Endodermal cell (in vitro differentiated cells): ENCODE measurements around the gene PLCG2. TPM values are rescaled to one million over a fixed set of nuclear protein-coding genes. Genes with fewer than 3 reads are reported as not detected.

Experiments used
- DNase-seq: peaks from one replicate; pipeline ENCODE4 v3.0.0-alpha.2; 2017
- H3K27ac ChIP-seq: 2 replicates; pipeline ENCODE4 v1.5.1; 2013; ENCODE audit warnings: mild to moderate bottlenecking, low read depth, low read length, moderate library complexity
- H3K27me3 ChIP-seq: 2 replicates; pipeline ENCODE4 v1.6.1; 2013; ENCODE audit warnings: mild to moderate bottlenecking, low read length, moderate library complexity; ENCODE audit not compliant: insufficient read depth, control insufficient read depth, poor library complexity, severe bottlenecking
- H3K36me3 ChIP-seq: 2 replicates; pipeline ENCODE4 v1.7.0; 2013; ENCODE audit warnings: mild to moderate bottlenecking, low read length, moderate library complexity; ENCODE audit not compliant: control insufficient read depth, insufficient read depth
- H3K4me1 ChIP-seq: one replicate; pipeline ENCODE4 v1.7.0; 2013; ENCODE audit warnings: low read length; ENCODE audit not compliant: control insufficient read depth, insufficient read depth
- H3K4me3 ChIP-seq: 2 replicates; pipeline ENCODE4 v1.5.1; 2013; ENCODE audit warnings: mild to moderate bottlenecking, low read length, moderate library complexity
- H3K9ac ChIP-seq: 2 replicates; pipeline ENCODE4 v1.6.1; 2013; ENCODE audit warnings: mild to moderate bottlenecking, low read length, moderate library complexity; ENCODE audit not compliant: poor library complexity, severe bottlenecking; ENCODE audit errors: extremely low read depth
- H3K9me3 ChIP-seq: 2 replicates; pipeline ENCODE4 v1.6.1; 2013; ENCODE audit warnings: mild to moderate bottlenecking, low read length, moderate library complexity; ENCODE audit not compliant: control insufficient read depth
- H3K27ac Mint-ChIP-seq: 2 replicates; pipeline ENCODE4 v1.8.0; 2020; ENCODE audit warnings: mixed read lengths
- H3K27me3 Mint-ChIP-seq: 2 replicates; pipeline ENCODE4 v1.8.0; 2021; ENCODE audit warnings: mild to moderate bottlenecking, mixed read lengths; ENCODE audit not compliant: insufficient read depth
- H3K36me3 Mint-ChIP-seq: 2 replicates; pipeline ENCODE4 v1.8.0; 2020; ENCODE audit warnings: low read depth, mixed read lengths
- H3K4me1 Mint-ChIP-seq: 2 replicates; pipeline ENCODE4 v1.8.0; 2020; ENCODE audit warnings: mixed read lengths
- H3K4me3 Mint-ChIP-seq: 2 replicates; pipeline ENCODE4 v1.8.0; 2020; ENCODE audit warnings: mild to moderate bottlenecking, moderate library complexity, mixed read lengths
- H3K9me3 Mint-ChIP-seq: 2 replicates; pipeline ENCODE4 v1.8.0; 2020; ENCODE audit warnings: mild to moderate bottlenecking, mixed read lengths
- WGBS, 2 experiments: methylation state at CpG; one replicate each; pipeline versions ENCODE4 v1.1.5 to v1.1.7; 2013; ENCODE audit warnings: missing lambda C conversion rate in 2 of 2, mixed read lengths in 1 of 2; ENCODE audit not compliant: insufficient coverage in 1 of 2, insufficient read length in 1 of 2; 5-methylcytosine and 5-hydroxymethylcytosine counted together
- total RNA-seq, 2 donors: library from RNA; stranded (reverse); fragmentation: NEBNext Ultra II Directional in 1 of 2; extraction: Animal tissue kit (Norgen Biotek cat#: 25700) in 1 of 2; gene quantifications; 2 replicates in 1 of 2; 3 replicates in 1 of 2; pipeline ENCODE4 v1.2.1, GENCODE V29; 2021
- TF ChIP-seq, protein P1 (sequence below): fragments of 200-600 bp; sonication (generic); conservative IDR thresholded peaks from 2 replicates; pipeline ENCODE4 v1.5.0; 2021; ENCODE audit warnings: antibody characterized with exemption, mild to moderate bottlenecking

PLCG2 gene
- total RNA-seq, 2 donors from 2014 or later: 34.7 to 48.4 TPM

DNA sequence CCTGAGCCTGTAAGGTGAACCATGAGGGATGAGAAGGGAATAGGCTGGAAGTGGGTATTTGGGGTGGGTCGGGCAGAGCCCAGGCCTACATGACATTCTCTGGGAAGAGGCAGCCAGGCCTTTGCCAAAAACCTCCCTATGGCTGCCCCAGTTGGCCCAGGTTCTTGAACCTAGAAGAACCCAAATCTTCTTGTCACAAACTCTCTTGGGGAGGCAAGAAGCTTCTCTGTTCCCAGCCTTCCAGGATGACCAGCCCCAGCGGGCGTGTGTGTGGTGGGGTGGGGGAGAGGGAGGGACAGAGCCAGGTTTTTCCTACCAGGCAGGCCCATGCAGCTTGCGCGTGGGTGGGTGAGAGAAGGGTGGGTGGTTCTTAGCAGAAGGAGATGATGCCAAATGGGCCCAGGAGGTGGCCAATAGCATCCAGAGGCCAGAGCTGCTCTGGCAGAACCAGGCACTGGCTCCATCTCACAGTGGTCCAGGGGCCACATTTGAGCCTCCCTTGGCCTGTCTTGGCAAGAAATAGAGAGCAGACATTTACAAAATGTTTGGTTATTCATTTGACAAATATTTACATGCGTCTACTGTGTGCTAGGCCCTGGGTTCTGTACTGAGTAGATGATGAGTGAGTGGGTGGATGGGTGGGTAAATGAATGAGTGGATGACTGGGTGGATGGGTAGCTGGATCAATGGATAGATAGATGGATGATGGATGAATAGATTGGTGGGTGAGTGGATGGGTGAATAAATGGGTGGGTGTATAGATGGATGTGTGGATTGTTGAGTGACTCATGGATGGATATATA, 44.3 kb upstream of the PLCG2 start:
- Mint-ChIP-seq H3K4me1 (peaks cover 14% of the 10 kb centered on the region), H3K27me3 (no peaks in the 10 kb centered on the region), H3K4me3 (no peak overlapping the region), H3K27ac (no peak overlapping the region), H3K36me3 (no peaks in the 10 kb centered on the region), H3K9me3 (no peaks in the 10 kb centered on the region)
- Histone ChIP-seq H3K27me3 (no peaks in the 10 kb centered on the region), H3K27ac (no peak overlapping the region), H3K4me3 (no peak overlapping the region), H3K9me3 (no peaks in the 10 kb centered on the region), H3K36me3 (no peaks in the 10 kb centered on the region), H3K4me1 (peaks cover 3% of the 10 kb centered on the region), H3K9ac (no peak overlapping the region)
- TF ChIP-seq, protein P1, sequence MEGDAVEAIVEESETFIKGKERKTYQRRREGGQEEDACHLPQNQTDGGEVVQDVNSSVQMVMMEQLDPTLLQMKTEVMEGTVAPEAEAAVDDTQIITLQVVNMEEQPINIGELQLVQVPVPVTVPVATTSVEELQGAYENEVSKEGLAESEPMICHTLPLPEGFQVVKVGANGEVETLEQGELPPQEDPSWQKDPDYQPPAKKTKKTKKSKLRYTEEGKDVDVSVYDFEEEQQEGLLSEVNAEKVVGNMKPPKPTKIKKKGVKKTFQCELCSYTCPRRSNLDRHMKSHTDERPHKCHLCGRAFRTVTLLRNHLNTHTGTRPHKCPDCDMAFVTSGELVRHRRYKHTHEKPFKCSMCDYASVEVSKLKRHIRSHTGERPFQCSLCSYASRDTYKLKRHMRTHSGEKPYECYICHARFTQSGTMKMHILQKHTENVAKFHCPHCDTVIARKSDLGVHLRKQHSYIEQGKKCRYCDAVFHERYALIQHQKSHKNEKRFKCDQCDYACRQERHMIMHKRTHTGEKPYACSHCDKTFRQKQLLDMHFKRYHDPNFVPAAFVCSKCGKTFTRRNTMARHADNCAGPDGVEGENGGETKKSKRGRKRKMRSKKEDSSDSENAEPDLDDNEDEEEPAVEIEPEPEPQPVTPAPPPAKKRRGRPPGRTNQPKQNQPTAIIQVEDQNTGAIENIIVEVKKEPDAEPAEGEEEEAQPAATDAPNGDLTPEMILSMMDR: no peak
- WGBS, 2 experiments: 96 to 100% methylated on average over 2 to 6 of the region's 6 CpGs
- DNase-seq: no peak

DNA sequence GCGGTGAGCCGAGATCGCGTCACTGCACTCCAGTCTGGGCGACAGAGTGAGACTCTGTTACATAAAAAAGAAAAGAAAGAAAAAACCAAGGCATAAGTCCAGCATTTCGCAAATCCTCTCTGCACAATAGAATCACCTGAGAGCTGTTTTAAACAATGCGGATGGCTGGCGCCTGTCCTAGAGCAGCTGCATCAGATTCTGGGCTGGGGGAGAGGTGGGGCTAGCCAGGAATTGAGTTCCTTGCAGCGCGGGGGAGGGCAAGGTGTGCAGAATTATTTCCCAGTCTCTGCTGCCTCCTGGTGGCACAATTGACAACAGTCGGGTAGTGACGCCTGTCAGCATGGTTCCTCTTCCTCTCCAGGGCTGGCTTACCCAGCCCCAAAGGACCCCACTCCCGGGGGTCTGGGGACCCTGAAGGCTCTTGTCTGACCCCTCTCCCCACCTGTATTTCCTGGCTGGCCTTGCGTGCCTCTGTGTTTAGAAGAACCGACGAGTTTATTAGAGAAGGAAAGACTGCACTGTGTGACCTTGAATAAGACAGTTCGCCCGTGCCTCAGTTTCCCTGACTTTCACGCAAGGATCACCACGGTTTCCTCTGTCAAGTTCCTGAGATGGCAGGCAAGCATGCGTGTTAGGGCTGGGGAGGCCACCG, 41.1 kb upstream of the PLCG2 start:
- 42 to 54% methylated on average over 15 to 22 of the region's 22 CpGs for WGBS, 2 experiments
- Mint-ChIP-seq H3K4me3 (no peak overlapping the region), H3K27me3 (no peaks in the 10 kb centered on the region)

DNA sequence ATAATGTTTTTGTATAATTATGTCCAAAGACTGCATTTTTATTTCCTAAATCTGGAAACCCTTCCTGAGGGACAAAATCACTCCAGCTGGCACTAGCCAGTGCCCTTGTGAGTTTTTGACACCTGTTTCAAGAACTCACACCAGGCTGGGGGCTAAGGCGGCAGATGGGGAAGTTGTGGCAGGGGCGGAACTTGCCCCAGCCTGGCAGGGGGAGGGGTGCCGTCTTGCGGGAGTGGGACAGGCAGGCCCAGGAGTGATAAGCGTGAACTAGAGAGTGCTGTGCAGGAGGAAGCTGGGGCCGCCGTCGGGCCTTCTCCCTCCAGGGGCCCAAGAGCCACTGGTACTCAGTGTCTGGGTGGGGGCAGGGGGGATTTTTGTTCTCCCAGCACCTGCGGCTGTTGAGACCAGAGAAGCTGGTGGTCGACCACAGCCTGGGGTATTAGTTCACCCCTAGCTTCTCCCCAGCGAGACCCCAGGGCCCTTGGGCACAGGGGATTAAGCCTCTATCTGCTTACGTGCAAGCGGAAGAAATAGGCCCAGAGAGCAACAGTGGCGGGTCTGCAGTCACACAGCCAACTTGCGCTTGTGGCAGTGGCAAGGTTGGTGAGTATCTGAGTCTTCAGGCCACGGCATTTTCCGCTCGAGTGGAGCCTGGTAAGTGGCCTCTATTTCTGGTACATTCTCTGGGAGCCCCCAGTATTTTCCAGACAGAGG, 40.2 kb upstream of the PLCG2 start:
- no peak overlapping the region for H3K4me3 ChIP-seq
- Mint-ChIP-seq H3K27ac (no peak overlapping the region), H3K4me3 (no peak overlapping the region), H3K27me3 (no peaks in the 10 kb centered on the region), H3K36me3 (no peaks in the 10 kb centered on the region), H3K9me3 (no peaks in the 10 kb centered on the region), H3K4me1 (peaks cover 7% of the 10 kb centered on the region)
- no peak overlapping the region for H3K27ac ChIP-seq
- no peak for DNase-seq
- 82 to 90% methylated on average over 6 to 18 of the region's 18 CpGs for WGBS, 2 experiments
- H3K36me3 ChIP-seq: no peaks in the 10 kb centered on the region
- no peak overlapping the region for H3K9ac ChIP-seq
- no peaks in the 10 kb centered on the region for H3K9me3 ChIP-seq
- TF ChIP-seq, protein P1: no peak
- no peaks in the 10 kb centered on the region for H3K4me1 ChIP-seq
- H3K27me3 ChIP-seq: no peaks in the 10 kb centered on the region

More for the DNA sequence above, 41.1 kb upstream of the PLCG2 start:
- H3K36me3 Mint-ChIP-seq: no peaks in the 10 kb centered on the region
- Histone ChIP-seq H3K27ac (no peak overlapping the region), H3K27me3 (no peaks in the 10 kb centered on the region), H3K4me1 (no peaks in the 10 kb centered on the region), H3K36me3 (no peaks in the 10 kb centered on the region), H3K4me3 (no peak overlapping the region), H3K9ac (no peak overlapping the region), H3K9me3 (no peaks in the 10 kb centered on the region)
- peak; percentile 95 for DNase-seq
- TF ChIP-seq, protein P1: peak; percentile 91
- H3K27ac Mint-ChIP-seq: peak overlapping the region; percentile 76
- peaks cover 7% of the 10 kb centered on the region for H3K4me1 Mint-ChIP-seq
- H3K9me3 Mint-ChIP-seq: no peaks in the 10 kb centered on the region
